Upper lobe of left lung (tissue), 6 donors: ENCODE measurements around the gene CT47C1. TPM values are rescaled to one million over a fixed set of nuclear protein-coding genes. Genes with fewer than 3 reads are reported as not detected.

Experiments
- ATAC-seq, 2 donors: fragments of 200-7000 bp; cut with Tn5 transposase; one replicate each; pipeline ENCODE4 v1.9.1; 2022; ENCODE audit warnings: mild to moderate bottlenecking in 2 of 2, moderate library complexity in 2 of 2; ENCODE audit not compliant: low FRiP score in 2 of 2
- DNase-seq, 2 donors: peaks; one replicate each; pipeline ENCODE4 v3.0.0-alpha.2; 2019 to 2020
- H3K27ac ChIP-seq, 4 donors: fragments of 200-600 bp; sonication (generic); one replicate each; pipeline ENCODE4 v1.5.1; 2016 to 2019
- H3K27me3 ChIP-seq, 4 donors: fragments of 200-600 bp; sonication (generic); one replicate each; pipeline ENCODE4 v1.5.1; 2017 to 2019
- H3K36me3 ChIP-seq, 4 donors: fragments of 200-600 bp; sonication (generic); one replicate each; pipeline ENCODE4 v1.5.1; 2016 to 2019
- H3K4me1 ChIP-seq, 4 donors: fragments of 200-600 bp; sonication (generic); one replicate each; pipeline ENCODE4 v1.5.1; 2018 to 2019
- H3K4me3 ChIP-seq, 4 donors: fragments of 200-600 bp; sonication (generic); one replicate each; pipeline ENCODE4 v1.5.1; 2017 to 2019; ENCODE audit warnings: mild to moderate bottlenecking in 2 of 4, moderate library complexity in 1 of 4
- H3K9me3 ChIP-seq, 4 donors: fragments of 200-600 bp; sonication (generic); one replicate each; pipeline ENCODE4 v1.5.1; 2018 to 2019
- POLR2AphosphoS5 ChIP-seq, 2 donors: sonication (generic); formaldehyde crosslinking; IDR thresholded peaks; one replicate each; pipeline ENCODE4 v1.5.1; 2017; ENCODE audit warnings: antibody characterized with exemption in 2 of 2
- WGBS, 2 donors: methylation state at CpG; one replicate each; pipeline ENCODE4 v1.1.5; 2017 to 2018; 5-methylcytosine and 5-hydroxymethylcytosine counted together
- total RNA-seq, 6 donors: library from RNA; depleted of rRNA in 4 of 6; stranded (reverse); fragments of >200 nt in 4 of 6; gene quantifications; one replicate each; pipeline versions ENCODE4 v1.1.0 to v1.2.1, GENCODE V29; 2016 to 2021
- donor health status: DM: no; HTN: no; CAD: no; lungs with moderate emphysema.
- donor health status: DM: no; HTN: yes; CAD: no; lungs with severe emphysema.

CT47C1 gene
- total RNA-seq, 6 donors from 2014 or later = not detected

- 76 to 77% methylated on average over 1 of the region's 1 CpG for WGBS, 2 donors
- no peak overlapping the region for H3K4me3 ChIP-seq
- ATAC-seq (no peak), DNase-seq (no peak)
- H3K4me1 ChIP-seq = no peaks in the 10 kb centered on the region
- no peaks in the 10 kb centered on the region for H3K9me3 ChIP-seq
- TF ChIP-seq POLR2AphosphoS5 (IDR thresholded peaks at IDR 0.05) = no peak
- H3K27me3 ChIP-seq = no peaks in the 10 kb centered on the region
- H3K36me3 ChIP-seq = no peaks in the 10 kb centered on the region
- H3K27ac ChIP-seq = no peak overlapping the region
Observed at GRCh38 chrX:119121341-119121740, 48.5 kb downstream of the CT47C1 start.

Other genes starting within 250 kb of the CT47C1 start
- 1 to 10 TPM in 2 of 6 donors, under 1 TPM in 1, not detected in 3; 0.46 to 3.6 (median 1.1) TPM for gene ZCCHC12, start 249.2 kb upstream of the CT47C1 start, total RNA-seq
- 10 to 100 TPM; 24.6 to 66.0 (median 40.8) TPM for gene LONRF3, start 98.4 kb upstream of the CT47C1 start, total RNA-seq
- gene KIAA1210, start 54.8 kb downstream of the CT47C1 start, total RNA-seq = not detected
- 100 to 1,000 TPM in 2 of 6 donors, 10 to 100 TPM in 4; 28.3 to 112 (median 74.3) TPM for gene PGRMC1, start 163.3 kb downstream of the CT47C1 start, total RNA-seq